Measurements from ENCODE around the gene LTBR. TPM values are rescaled to one million over a fixed set of nuclear protein-coding genes. Genes with fewer than 3 reads are reported as not detected.

The LTBR gene
- total RNA-seq, 4 donors from 2014 or later = 40.2 to 98.6 (median 43.7) TPM

- Histone ChIP-seq H3K27ac (no peak overlapping the region), H3K36me3 (no peaks in the 10 kb centered on the region), H3K27me3 (no peaks in the 10 kb centered on the region), H3K4me1 (peaks cover 27 to 28% of the 10 kb centered on the region in 2 donors), H3K4me3 (no peak overlapping the region), H3K9me3 (no peaks in the 10 kb centered on the region)
- ATAC-seq (no peak), DNase-seq (no peak)
- intact Hi-C loops (cut with DNase I; ENCODE audit: low total_unique reads) (no loop called here), in situ Hi-C loops (cut with MboI; ENCODE audit: low sequenced_read_pairs in 4 of 4) (no loop called here)
- no peak for TF ChIP-seq CTCF (IDR thresholded peaks at IDR 0.05 in 4 of 5, conservative IDR thresholded peaks at IDR 0.05 in 1 of 5)
- TF ChIP-seq POLR2A (IDR thresholded peaks at IDR 0.05) = no peak
Observed at GRCh38 chr12:6374028-6374785, 9.8 kb upstream of the LTBR start.

DNA sequence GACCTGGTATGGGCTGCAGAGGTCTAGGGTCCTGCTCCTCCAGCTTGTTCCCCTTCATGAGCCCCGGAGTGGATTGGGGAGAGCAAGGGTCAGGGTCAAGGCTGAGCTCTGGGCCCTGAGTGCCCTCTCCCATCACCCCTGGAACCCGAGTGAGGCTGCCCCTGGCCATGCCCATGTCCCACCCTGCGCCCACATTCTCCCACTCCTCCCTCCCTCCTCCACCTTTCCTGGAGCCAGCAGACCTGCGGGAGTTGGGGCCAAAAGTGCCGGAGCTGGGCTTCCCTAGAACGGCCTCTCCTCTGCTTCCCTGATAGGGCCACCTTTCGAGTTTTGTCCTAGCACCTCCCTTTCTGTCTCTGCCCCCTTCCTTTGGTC lies 9.2 kb upstream of the LTBR start:
- H3K9me3 ChIP-seq = no peaks in the 10 kb centered on the region
- H3K27ac ChIP-seq = no peak overlapping the region
- H3K27me3 ChIP-seq = no peaks in the 10 kb centered on the region
- intact Hi-C loops (cut with DNase I; ENCODE audit: low total_unique reads) (no loop called here), in situ Hi-C loops (cut with MboI; ENCODE audit: low sequenced_read_pairs in 4 of 4) (loop anchor here in 2 of 4 donors (5.0 kb wide), 2 partner anchors 37 to 42 kb away; no protein-coding TSS in a partner anchor)
- H3K4me1 ChIP-seq = peaks cover 27 to 28% of the 10 kb centered on the region in 2 donors
- TF ChIP-seq CTCF (IDR thresholded peaks at IDR 0.05 in 4 of 5, conservative IDR thresholded peaks at IDR 0.05 in 1 of 5) (no peak), POLR2A (IDR thresholded peaks at IDR 0.05) (no peak)
- ATAC-seq (no peak), DNase-seq (no peak)
- no peaks in the 10 kb centered on the region for H3K36me3 ChIP-seq
- no peak overlapping the region for H3K4me3 ChIP-seq

GRCh38 chr12:6375269-6376078 lies 8.5 kb upstream of the LTBR start, which contains the start of gene SCNN1A:
TSS of gene SCNN1A (minus strand) at chr12:6375563. CDS start at chr12:6374783, 780 bp downstream.
- H3K27ac ChIP-seq = peak within 1 kb of the TSS; percentile 14 to 63 (median 36)
- DNase-seq (no peak), ATAC-seq (no peak)

More at GRCh38 chr12:6375269-6376078, 8.5 kb upstream of the LTBR start, which contains the start of gene SCNN1A:
- Histone ChIP-seq H3K4me3 (no peak within 1 kb of the TSS), H3K9me3 (no peaks in the 10 kb centered on the region), H3K36me3 (no peaks in the 10 kb centered on the region), H3K27me3 (no peaks in the 10 kb centered on the region), H3K4me1 (peaks cover 27 to 28% of the 10 kb centered on the region in 2 donors)
- intact Hi-C loops (cut with DNase I; ENCODE audit: low total_unique reads) = no loop called here
- TF ChIP-seq POLR2A (IDR thresholded peaks at IDR 0.05) (no peak), CTCF (IDR thresholded peaks at IDR 0.05 in 4 of 5, conservative IDR thresholded peaks at IDR 0.05 in 1 of 5) (no peak)
- in situ Hi-C loops (cut with MboI; ENCODE audit: low sequenced_read_pairs in 4 of 4) = loop anchor here in 2 of 4 donors (5.0 kb wide), 2 partner anchors 38 to 43 kb away; no protein-coding TSS in a partner anchor

All from gastrocnemius medialis (tissue), 4 donors.